Measurements from ENCODE around the gene ELMO3.

The ELMO3 gene

GRCh38 chr16:67244387-67245185 lies 45.7 kb downstream of the ELMO3 start:
- DNase-seq, result peak; percentile 82

GRCh38 chr16:67245186-67245585 lies 46.3 kb downstream of the ELMO3 start:
- DNase-seq, result no peak

- DNase-seq, result no peak
Measured at GRCh38 chr16:67245674-67246080, 46.7 kb downstream of the ELMO3 start.

- DNase-seq, result peak; percentile 83
Measured at GRCh38 chr16:67246081-67246755, 47.3 kb downstream of the ELMO3 start.

GRCh38 chr16:67246756-67247191 lies 47.8 kb downstream of the ELMO3 start:
- DNase-seq, result peak; percentile 94

GRCh38 chr16:67247192-67248072 lies 48.5 kb downstream of the ELMO3 start, which contains the start of gene FHOD1:
TSS of gene FHOD1 (minus strand) at chr16:67247481. CDS start at chr16:67247410, 71 bp downstream.
- peak; percentile 99 for DNase-seq

- no peak for DNase-seq
Measured at GRCh38 chr16:67248073-67248400, 49.1 kb downstream of the ELMO3 start.

GRCh38 chr16:67248401-67249177 lies 49.7 kb downstream of the ELMO3 start, which contains the start of gene SLC9A5:
TSS of gene SLC9A5 (plus strand) at chr16:67248979. CDS start at chr16:67249015, 36 bp downstream.
- peak; percentile 50 for DNase-seq

- no peak for DNase-seq
Measured at GRCh38 chr16:67249178-67250044, 50.5 kb downstream of the ELMO3 start.

GRCh38 chr16:67250045-67250327 lies 51.1 kb downstream of the ELMO3 start:
- DNase-seq, result no peak

GRCh38 chr16:67252609-67253497 lies 53.9 kb downstream of the ELMO3 start:
- DNase-seq, result no peak

Data from RPMI8226 (cell line).